ENCODE measurements around the gene ROBO1. TPM values are rescaled to one million over a fixed set of nuclear protein-coding genes. Genes with fewer than 3 reads are reported as not detected.

ROBO1 gene
- total and polyA plus RNA-seq, 12 donors: 6.4 to 144 (median 43.9) TPM

- TF ChIP-seq CTCF (IDR thresholded peaks at IDR 0.05) (no peak), POLR2A (IDR thresholded peaks at IDR 0.05) (no peak)
- H3K27me3 ChIP-seq: no peaks in the 10 kb centered on the region
- no peaks in the 10 kb centered on the region for H3K9me3 ChIP-seq (replicated peaks in 1 of 3)
- H3K4me1 ChIP-seq (replicated peaks in 1 of 2): no peaks in the 10 kb centered on the region
- intact Hi-C loops (cut with DNase I): no loop called here
- H3K4me3 ChIP-seq: no peak overlapping the region
- WGBS, 4 donors: 87 to 92% (median 90%) methylated on average over 6 of the region's 6 CpGs
- H3K27ac ChIP-seq: no peak overlapping the region
- H3K36me3 ChIP-seq (replicated peaks in 1 of 2): no peaks in the 10 kb centered on the region
- no peak for DNase-seq
Measured at GRCh38 chr3:79040091-79040490, 727.7 kb downstream of the ROBO1 start.

GRCh38 chr3:79039192-79039591 lies 728.6 kb downstream of the ROBO1 start:
- no peak for DNase-seq
- 82 to 86% (median 84%) methylated on average over 6 of the region's 6 CpGs for WGBS, 4 donors
- intact Hi-C loops (cut with DNase I): no loop called here
- H3K4me3 ChIP-seq: no peak overlapping the region
- no peaks in the 10 kb centered on the region for H3K4me1 ChIP-seq (replicated peaks in 1 of 2)
- no peak for TF ChIP-seq POLR2A (IDR thresholded peaks at IDR 0.05)
- TF ChIP-seq CTCF (IDR thresholded peaks at IDR 0.05): no peak
- no peak overlapping the region for H3K27ac ChIP-seq
- H3K36me3 ChIP-seq (replicated peaks in 1 of 2): no peaks in the 10 kb centered on the region
- H3K9me3 ChIP-seq (replicated peaks in 1 of 3): no peaks in the 10 kb centered on the region
- no peaks in the 10 kb centered on the region for H3K27me3 ChIP-seq

GRCh38 chr3:79038636-79039035 lies 729.2 kb downstream of the ROBO1 start:
- Histone ChIP-seq H3K36me3 (replicated peaks in 1 of 2) (no peaks in the 10 kb centered on the region), H3K9me3 (replicated peaks in 1 of 3) (no peaks in the 10 kb centered on the region), H3K4me1 (replicated peaks in 1 of 2) (no peaks in the 10 kb centered on the region), H3K4me3 (no peak overlapping the region), H3K27me3 (no peaks in the 10 kb centered on the region), H3K27ac (no peak overlapping the region)
- 78 to 86% (median 81%) methylated on average over 1 of the region's 1 CpG for WGBS, 4 donors
- TF ChIP-seq POLR2A (IDR thresholded peaks at IDR 0.05): no peak
- TF ChIP-seq CTCF (IDR thresholded peaks at IDR 0.05): no peak
- intact Hi-C loops (cut with DNase I): no loop called here
- DNase-seq: no peak

- Histone ChIP-seq H3K27ac (no peak overlapping the region), H3K4me1 (replicated peaks in 1 of 2) (no peaks in the 10 kb centered on the region), H3K4me3 (no peak overlapping the region), H3K9me3 (replicated peaks in 1 of 3) (no peaks in the 10 kb centered on the region), H3K27me3 (no peaks in the 10 kb centered on the region), H3K36me3 (replicated peaks in 1 of 2) (no peaks in the 10 kb centered on the region)
- intact Hi-C loops (cut with DNase I): no loop called here
- 60 to 69% (median 67%) methylated on average over 2 of the region's 2 CpGs for WGBS, 4 donors
- DNase-seq: no peak
- TF ChIP-seq POLR2A (IDR thresholded peaks at IDR 0.05) (no peak), CTCF (IDR thresholded peaks at IDR 0.05) (no peak)
Measured at GRCh38 chr3:79038057-79038456, 729.7 kb downstream of the ROBO1 start.
